Measurements from ENCODE around the gene ZNHIT2.

The ZNHIT2 gene

GRCh38 chr11:65108469-65109123, 8.9 kb downstream of the ZNHIT2 start:
- FAIRE-seq (no peak), DNase-seq (ENCODE audit: insufficient read length) (no peak)
- TF ChIP-seq POLR2AphosphoS5 (IDR thresholded peaks at IDR 0.05; ENCODE audit: low read depth, low read length): no peak
- no peak for TF ChIP-seq TAF1 (IDR thresholded peaks at IDR 0.05; ENCODE audit: borderline replicate concordance, low read depth, low read length)
- TF ChIP-seq POLR2A (IDR thresholded peaks at IDR 0.05; ENCODE audit: low read depth, low read length): no peak

- DNase-seq (ENCODE audit: insufficient read length) (no peak), FAIRE-seq (no peak)
- TF ChIP-seq POLR2A (IDR thresholded peaks at IDR 0.05; ENCODE audit: low read depth, low read length): no peak
- TF ChIP-seq POLR2AphosphoS5 (IDR thresholded peaks at IDR 0.05; ENCODE audit: low read depth, low read length): no peak
- TF ChIP-seq TAF1 (IDR thresholded peaks at IDR 0.05; ENCODE audit: borderline replicate concordance, low read depth, low read length): no peak
Measured at GRCh38 chr11:65107751-65108468, 9.6 kb downstream of the ZNHIT2 start.

- TF ChIP-seq POLR2A (IDR thresholded peaks at IDR 0.05; ENCODE audit: low read depth, low read length): no peak
- no peak for TF ChIP-seq TAF1 (IDR thresholded peaks at IDR 0.05; ENCODE audit: borderline replicate concordance, low read depth, low read length)
- no peak for TF ChIP-seq POLR2AphosphoS5 (IDR thresholded peaks at IDR 0.05; ENCODE audit: low read depth, low read length)
- no peak for DNase-seq (ENCODE audit: insufficient read length)
- no peak for FAIRE-seq
Measured at GRCh38 chr11:65107078-65107477, 10.4 kb downstream of the ZNHIT2 start.

GRCh38 chr11:65104628-65105027, 12.9 kb downstream of the ZNHIT2 start:
- FAIRE-seq: no peak
- DNase-seq (ENCODE audit: insufficient read length): no peak
- TF ChIP-seq TAF1 (IDR thresholded peaks at IDR 0.05; ENCODE audit: borderline replicate concordance, low read depth, low read length) (no peak), POLR2A (IDR thresholded peaks at IDR 0.05; ENCODE audit: low read depth, low read length) (no peak), POLR2AphosphoS5 (IDR thresholded peaks at IDR 0.05; ENCODE audit: low read depth, low read length) (no peak)

- no peak for FAIRE-seq
- DNase-seq (ENCODE audit: insufficient read length): no peak
- TF ChIP-seq POLR2AphosphoS5 (IDR thresholded peaks at IDR 0.05; ENCODE audit: low read depth, low read length): no peak
- TF ChIP-seq POLR2A (IDR thresholded peaks at IDR 0.05; ENCODE audit: low read depth, low read length): no peak
- TF ChIP-seq TAF1 (IDR thresholded peaks at IDR 0.05; ENCODE audit: borderline replicate concordance, low read depth, low read length): no peak
Measured at GRCh38 chr11:65103476-65103875, 14.0 kb downstream of the ZNHIT2 start.

- no peak for TF ChIP-seq POLR2A (IDR thresholded peaks at IDR 0.05; ENCODE audit: low read depth, low read length)
- no peak for TF ChIP-seq POLR2AphosphoS5 (IDR thresholded peaks at IDR 0.05; ENCODE audit: low read depth, low read length)
- TF ChIP-seq TAF1 (IDR thresholded peaks at IDR 0.05; ENCODE audit: borderline replicate concordance, low read depth, low read length): no peak
- DNase-seq (ENCODE audit: insufficient read length) (no peak), FAIRE-seq (no peak)
Measured at GRCh38 chr11:65102142-65103095, 15.1 kb downstream of the ZNHIT2 start.

- DNase-seq (ENCODE audit: insufficient read length) (no peak), FAIRE-seq (peak; percentile 40)
- TF ChIP-seq TAF1 (IDR thresholded peaks at IDR 0.05; ENCODE audit: borderline replicate concordance, low read depth, low read length) (no peak), POLR2A (IDR thresholded peaks at IDR 0.05; ENCODE audit: low read depth, low read length) (no peak), POLR2AphosphoS5 (IDR thresholded peaks at IDR 0.05; ENCODE audit: low read depth, low read length) (no peak)
Measured at GRCh38 chr11:65100674-65101350, 16.7 kb downstream of the ZNHIT2 start.

GRCh38 chr11:65096926-65097325, 20.6 kb downstream of the ZNHIT2 start:
- no peak for DNase-seq (ENCODE audit: insufficient read length)
- no peak for TF ChIP-seq POLR2AphosphoS5 (IDR thresholded peaks at IDR 0.05; ENCODE audit: low read depth, low read length)
- no peak for TF ChIP-seq TAF1 (IDR thresholded peaks at IDR 0.05; ENCODE audit: borderline replicate concordance, low read depth, low read length)
- TF ChIP-seq POLR2A (IDR thresholded peaks at IDR 0.05; ENCODE audit: low read depth, low read length): no peak
- FAIRE-seq: no peak

GRCh38 chr11:65095974-65096806, 21.3 kb downstream of the ZNHIT2 start, which contains the start of gene VPS51:
Gene VPS51 (plus strand): TSS chr11:65096214. CDS start chr11:65096251, 37 bp downstream.
- TF ChIP-seq TAF1 (IDR thresholded peaks at IDR 0.05; ENCODE audit: borderline replicate concordance, low read depth, low read length) (peak; percentile 97), POLR2AphosphoS5 (IDR thresholded peaks at IDR 0.05; ENCODE audit: low read depth, low read length) (peak; percentile 97), POLR2A (IDR thresholded peaks at IDR 0.05; ENCODE audit: low read depth, low read length) (peak; percentile 95)
- peak; percentile 99 for FAIRE-seq
- peak; percentile 95 for DNase-seq (ENCODE audit: insufficient read length)

GRCh38 chr11:65095427-65095826, 22.1 kb downstream of the ZNHIT2 start:
- DNase-seq (ENCODE audit: insufficient read length) (no peak), FAIRE-seq (no peak)
- TF ChIP-seq POLR2AphosphoS5 (IDR thresholded peaks at IDR 0.05; ENCODE audit: low read depth, low read length) (no peak), POLR2A (IDR thresholded peaks at IDR 0.05; ENCODE audit: low read depth, low read length) (no peak), TAF1 (IDR thresholded peaks at IDR 0.05; ENCODE audit: borderline replicate concordance, low read depth, low read length) (no peak)
